ENCODE measurements around the gene KNDC1.
"Not testable (repeated sequence)": the region's sequence is repeated elsewhere in the genome, so short reads cannot be mapped to it uniquely, and the experiment has no call there.

Gene KNDC1

GRCh38 chr10:133159950-133160825 is at the start of gene KNDC1:
Gene KNDC1, plus strand, starts transcription at chr10:133160219. Its CDS starts 249 bp downstream, at chr10:133160468.
- no peak for DNase-seq (ENCODE audit: low spot score)

- no peak for DNase-seq (ENCODE audit: low spot score)
These were observed 49.3 kb upstream of the KNDC1 start for GRCh38 chr10:133110609-133111275.

- DNase-seq (ENCODE audit: low spot score): not testable (repeated sequence)
These were observed 48.4 kb upstream of the KNDC1 start for GRCh38 chr10:133111640-133112039.

DNA sequence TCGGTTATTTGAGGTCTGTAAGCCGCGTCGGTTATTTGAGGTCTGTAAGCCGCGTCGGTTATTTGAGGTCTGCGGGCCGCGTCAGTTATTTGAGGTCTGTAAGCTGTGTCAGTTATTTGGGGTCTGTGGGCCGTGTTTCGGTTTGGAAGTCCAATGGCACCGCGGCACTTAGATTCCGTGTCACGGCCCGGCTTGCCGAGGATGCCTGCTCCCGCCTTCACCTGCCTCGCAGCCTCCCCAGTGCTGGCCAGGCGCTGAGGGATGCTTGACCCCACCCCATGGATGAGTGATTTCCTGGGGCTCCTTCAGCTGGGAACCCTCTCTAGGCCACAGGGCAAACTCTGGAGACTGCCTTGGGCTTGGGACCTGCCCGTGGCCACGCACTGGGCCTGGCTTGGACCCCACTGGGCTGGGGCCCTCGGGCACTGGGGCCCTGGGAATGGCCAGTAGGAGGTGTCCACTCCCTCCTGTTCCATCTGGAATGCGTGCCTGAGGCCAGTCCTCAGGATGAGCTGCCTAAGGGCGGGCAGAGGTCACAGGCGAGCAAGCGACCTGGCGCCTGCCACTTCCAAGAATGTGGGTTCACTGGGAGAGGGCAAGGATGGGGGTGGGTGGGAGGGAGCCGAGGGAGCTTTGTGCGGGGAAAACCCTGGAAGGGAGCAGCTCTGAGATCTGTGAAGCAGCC is 46.7 kb upstream of the KNDC1 start:
- no peak for DNase-seq (ENCODE audit: low spot score)

DNA sequence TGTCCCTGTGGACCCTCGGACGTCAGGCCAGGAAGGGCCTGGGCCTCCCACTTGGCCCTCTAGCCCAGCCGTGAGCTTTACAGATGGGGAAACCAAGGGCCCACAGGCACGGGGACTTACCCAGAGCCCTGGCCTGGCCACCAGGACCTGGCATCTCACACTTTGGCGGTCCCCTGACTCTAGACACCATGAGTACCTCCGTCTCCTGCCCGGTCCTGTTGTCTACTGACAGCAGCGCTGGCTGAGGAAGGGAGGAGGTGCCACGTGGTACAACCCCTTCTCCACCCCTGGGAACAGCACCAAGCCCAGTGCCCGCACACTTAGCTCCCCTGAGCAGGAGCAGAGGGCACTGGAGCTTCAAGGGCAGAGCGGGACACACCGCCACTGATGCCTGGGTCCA is 46.2 kb upstream of the KNDC1 start:
- DNase-seq (ENCODE audit: low spot score): no peak

- DNase-seq (ENCODE audit: low spot score): no peak
These were observed 45.8 kb upstream of the KNDC1 start for GRCh38 chr10:133114251-133114650.

- no peak for DNase-seq (ENCODE audit: low spot score)
These were observed 45.1 kb upstream of the KNDC1 start for GRCh38 chr10:133114726-133115452.

DNA sequence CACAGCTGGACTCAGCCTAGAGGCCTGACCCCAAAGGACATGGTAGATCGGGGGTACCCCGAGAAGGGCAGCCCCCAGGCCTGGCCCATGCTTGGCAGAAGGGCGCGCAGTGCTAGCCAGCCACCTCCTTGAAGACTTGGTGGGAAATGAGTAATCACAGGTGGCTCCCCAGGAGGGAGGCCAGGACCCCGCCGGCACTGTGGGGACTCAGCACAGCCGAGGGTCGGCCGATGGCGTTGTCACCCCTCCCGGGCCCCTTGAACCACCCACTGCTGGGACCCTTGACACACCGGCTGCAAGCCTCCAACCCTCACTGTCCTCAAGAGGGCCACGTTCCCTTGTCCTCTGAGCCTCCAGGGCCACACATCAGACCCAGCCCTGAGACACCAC is 44.6 kb upstream of the KNDC1 start:
- no peak for DNase-seq (ENCODE audit: low spot score)

DNA sequence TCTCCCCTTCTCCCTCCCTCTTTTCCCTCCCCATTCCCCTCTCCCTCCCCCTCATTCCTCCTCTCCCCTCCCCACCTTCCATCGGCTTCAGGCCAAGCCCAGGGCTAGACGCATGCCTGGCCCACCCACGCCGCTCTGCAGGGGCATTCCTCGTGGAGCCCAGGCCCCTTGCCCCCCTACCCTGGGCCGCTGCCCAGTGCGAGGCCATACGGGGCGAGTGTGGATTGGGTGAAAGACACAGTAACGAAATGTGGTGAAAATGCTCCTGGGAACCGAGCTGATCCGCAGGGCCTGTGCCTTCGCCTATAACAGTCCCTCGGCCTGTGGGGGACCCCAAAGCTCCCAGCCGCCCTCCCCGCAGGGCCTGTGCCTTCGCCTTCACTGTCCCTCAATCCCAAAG is 44.0 kb upstream of the KNDC1 start:
- no peak for DNase-seq (ENCODE audit: low spot score)

GRCh38 chr10:133116455-133116854 is 43.6 kb upstream of the KNDC1 start:
- DNase-seq (ENCODE audit: low spot score): no peak

DNA sequence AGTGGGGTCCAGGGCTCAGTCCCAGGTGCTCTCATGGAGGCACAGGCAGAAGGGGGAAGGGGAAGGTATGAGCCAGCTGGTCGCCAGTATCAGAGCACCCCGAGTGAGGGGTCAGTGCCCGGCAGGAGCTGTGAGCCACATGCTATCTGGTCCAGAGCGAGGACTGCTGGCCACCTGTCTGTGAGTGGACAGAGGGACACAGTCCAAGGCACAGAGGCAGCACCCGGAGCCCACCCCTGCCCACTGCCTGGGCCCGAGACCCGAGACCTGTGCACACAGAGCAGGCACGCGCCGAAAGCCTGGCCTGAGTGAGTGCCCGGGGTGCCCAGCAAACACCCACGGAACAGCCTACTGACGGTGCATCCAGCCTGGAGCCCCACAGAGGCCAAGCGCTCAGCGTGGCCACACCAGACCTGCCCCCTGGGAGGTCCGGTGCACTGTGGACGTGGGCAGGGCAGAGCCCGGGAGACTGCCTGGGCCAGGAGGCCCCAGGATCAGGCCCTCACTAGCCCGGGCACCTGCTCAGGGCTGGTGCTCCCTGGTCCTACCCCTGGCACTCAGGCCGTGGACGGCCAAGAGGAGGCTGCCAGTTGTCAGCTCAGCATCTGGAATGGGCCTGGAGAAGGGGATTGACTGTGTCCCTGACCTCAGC is 42.9 kb upstream of the KNDC1 start:
- no peak for DNase-seq (ENCODE audit: low spot score)

GRCh38 chr10:133117688-133118071 is 42.3 kb upstream of the KNDC1 start:
- DNase-seq (ENCODE audit: low spot score): no peak

DNA sequence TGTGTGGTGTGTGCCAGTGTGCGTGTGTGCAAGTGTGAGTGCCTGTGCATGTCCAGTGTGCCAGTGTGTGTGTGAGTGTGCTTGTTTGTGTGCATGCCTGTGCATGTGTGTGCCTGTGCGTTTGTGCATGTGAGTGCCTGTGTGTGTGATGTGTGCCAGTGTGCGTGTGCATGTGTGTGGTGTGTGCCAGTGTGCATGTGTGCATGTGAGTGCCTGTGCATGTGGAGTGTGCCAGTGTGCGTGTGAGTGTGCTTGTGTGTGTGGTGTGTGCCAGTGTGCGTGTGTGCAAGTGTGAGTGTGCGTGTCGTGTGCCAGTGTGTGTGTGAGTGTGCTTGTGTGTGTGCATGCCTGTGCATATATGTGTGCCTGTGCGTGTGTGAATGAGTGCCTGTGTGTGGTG is 38.5 kb upstream of the KNDC1 start:
- DNase-seq (ENCODE audit: low spot score): no peak

- no peak for DNase-seq (ENCODE audit: low spot score)
These were observed 37.7 kb upstream of the KNDC1 start for GRCh38 chr10:133122171-133122935.

DNA sequence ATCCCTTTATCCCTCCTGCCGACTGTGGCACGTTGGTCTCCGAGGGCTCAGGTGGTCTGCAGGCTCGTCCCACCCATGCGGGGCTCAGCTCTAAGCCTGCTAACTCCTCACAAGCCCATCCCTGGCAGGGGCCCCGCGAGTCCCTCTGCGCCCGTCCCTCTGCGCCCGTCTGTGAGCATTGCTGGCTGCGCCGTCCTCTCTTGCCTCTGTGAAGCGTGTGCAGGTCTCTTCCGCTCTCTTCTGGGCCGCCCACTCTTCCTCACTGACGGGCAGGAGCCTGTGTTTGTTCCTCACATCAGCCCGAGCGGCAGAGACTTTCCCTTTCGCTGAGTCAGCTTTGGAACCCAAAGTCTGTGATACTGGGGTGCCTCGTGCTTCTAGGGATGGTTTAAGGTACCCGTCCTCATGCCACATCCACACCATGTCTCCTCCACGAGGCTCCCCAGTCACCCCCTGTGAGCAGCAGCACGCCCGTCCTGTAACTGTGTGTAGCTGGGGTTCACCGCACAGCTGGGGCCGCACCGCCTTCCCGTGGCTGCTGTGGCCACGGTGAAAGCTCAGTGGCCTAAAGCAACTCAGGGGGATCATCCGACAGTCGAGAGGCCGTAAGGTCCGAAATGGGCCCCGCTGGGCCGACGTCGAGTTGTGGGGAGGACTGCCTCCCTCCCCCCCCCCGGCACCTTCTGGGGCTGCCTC is 36.8 kb upstream of the KNDC1 start:
- no peak for DNase-seq (ENCODE audit: low spot score)

GRCh38 chr10:133123746-133124356 is 36.2 kb upstream of the KNDC1 start:
- no peak for DNase-seq (ENCODE audit: low spot score)

GRCh38 chr10:133124357-133125211 is 35.4 kb upstream of the KNDC1 start:
- DNase-seq (ENCODE audit: low spot score): no peak

DNA sequence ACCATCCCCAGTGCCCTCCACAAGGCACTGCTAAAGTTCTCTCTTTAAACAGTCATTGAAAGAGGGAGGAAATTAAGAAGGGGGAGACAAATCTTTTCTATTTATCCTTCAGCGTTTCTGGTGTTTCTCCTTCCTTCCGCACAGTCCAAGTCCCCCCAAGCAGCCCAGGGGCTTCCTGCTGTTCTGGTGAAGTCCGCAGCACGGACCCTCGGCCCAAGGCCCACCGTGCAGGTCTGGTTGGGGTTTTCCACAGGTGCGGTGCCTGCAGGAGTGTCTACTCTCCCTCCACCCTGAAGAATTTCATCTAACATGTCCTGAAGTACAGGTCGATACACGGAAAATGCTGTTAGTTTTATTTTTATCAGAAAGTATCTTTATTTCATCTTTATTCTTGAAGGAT is 34.1 kb upstream of the KNDC1 start:
- no peak for DNase-seq (ENCODE audit: low spot score)

All from kidney capillary endothelial cell (primary cell).